NCI-H2029 (cell line): ENCODE measurements around the gene BRSK2.
"Not testable (repeated sequence)": the region's sequence is repeated elsewhere in the genome, so short reads cannot be mapped to it uniquely, and the experiment has no call there.

Experiments used
- DNase-seq: peaks from one replicate; lab custom pipeline; 2025; lab: John Stamatoyannopoulos, UW

Gene BRSK2

DNA sequence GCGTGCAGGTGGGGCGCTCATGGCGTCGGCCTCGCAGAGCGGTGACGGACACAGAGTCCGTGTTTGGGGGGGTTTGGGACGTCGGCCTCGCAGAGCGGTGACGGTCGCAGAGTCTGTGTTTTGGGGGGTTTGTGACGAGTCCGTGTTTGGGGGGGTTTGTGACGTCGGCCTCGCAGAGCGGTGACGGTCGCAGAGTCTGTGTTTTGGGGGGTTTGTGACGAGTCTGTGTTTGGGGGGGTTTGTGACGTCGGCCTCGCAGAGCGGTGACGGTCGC, 20.1 kb downstream of the BRSK2 start:
- not testable (repeated sequence) for DNase-seq

DNA sequence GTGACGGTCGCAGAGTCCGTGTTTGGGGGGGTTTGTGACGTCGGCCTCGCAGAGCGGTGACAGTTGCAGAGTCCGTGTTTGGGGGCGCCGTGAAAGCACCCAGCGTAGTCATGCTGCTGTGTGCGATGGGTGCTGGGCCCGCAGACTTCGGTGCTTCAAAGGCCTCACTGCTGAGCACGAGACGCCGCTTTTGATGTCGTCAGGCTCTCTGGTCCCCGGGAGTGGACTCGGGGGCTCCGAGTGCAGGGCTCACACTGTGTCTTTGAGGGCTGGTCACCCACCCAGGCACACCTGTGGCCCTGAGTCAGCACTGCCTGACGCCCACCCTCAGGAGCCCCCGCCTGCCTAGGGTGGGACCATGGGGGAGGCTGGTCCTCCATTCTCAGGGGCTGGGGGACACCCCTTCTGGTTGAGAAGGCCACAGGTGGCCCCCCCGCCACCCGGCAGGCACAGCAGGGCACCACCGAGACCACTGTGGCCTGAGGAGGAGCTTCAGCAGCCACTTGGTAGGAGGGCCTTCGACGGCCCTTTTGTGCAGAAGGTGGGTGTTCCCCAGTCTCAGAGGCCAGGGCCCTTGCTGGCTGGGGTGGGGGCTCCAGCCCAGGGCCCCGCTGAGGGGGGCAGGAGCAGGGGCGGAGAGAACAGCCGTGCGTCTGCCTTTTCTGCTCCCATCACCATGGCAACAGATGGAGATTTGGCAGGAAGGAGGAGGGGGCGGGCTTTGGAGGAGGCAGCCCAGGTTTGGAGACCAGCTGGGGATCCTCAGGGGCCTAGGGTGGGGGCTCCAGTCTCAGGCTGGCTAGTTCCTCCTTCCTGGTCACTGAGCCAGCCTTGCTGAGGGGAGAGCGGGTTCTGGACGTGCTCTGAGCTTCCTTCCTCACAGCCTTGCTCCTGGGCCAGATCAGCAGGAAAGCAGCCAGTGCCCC, 20.9 kb downstream of the BRSK2 start:
- no peak for DNase-seq

DNA sequence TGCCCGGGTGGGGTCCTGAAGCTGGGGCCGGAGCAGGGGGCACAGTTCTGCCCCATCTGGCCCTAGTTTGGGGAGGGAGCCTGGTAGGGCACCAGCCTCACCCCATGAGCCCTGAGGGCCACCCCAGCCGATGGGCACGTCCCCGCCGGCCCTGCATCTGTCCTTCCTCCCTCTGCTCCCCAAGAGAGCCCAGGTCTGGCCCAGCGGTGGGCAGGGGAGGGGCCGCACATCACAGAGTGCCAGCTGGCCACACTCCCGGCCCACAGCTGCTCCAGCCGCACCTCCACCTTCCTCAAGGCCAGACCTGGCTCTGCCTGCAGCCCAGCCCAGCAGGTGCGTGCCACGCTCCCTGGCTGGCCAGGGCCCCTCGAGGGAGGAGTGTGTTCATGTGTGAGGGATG, 21.6 kb downstream of the BRSK2 start:
- no peak for DNase-seq

DNA sequence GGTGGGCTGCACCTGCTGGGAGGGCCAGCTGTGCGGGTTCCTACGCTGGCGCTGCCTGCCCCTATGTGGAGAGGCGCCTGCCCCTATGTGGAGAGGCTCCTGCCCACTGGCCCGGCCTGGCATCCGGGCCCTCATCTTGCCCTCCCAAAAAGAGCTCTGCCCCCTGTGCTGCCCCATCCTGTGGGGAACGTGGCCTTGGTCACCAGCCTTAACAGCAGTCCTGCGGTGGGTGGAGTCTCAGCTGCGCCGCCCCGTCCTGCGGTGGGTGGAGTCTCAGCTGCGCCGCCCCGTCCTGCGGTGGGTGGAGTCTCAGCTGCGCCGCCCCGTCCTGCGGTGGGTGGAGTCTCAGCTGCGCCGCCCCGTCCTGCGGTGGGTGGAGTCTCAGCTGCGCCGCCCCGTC, 22.0 kb downstream of the BRSK2 start:
- DNase-seq, result not testable (repeated sequence)

DNA sequence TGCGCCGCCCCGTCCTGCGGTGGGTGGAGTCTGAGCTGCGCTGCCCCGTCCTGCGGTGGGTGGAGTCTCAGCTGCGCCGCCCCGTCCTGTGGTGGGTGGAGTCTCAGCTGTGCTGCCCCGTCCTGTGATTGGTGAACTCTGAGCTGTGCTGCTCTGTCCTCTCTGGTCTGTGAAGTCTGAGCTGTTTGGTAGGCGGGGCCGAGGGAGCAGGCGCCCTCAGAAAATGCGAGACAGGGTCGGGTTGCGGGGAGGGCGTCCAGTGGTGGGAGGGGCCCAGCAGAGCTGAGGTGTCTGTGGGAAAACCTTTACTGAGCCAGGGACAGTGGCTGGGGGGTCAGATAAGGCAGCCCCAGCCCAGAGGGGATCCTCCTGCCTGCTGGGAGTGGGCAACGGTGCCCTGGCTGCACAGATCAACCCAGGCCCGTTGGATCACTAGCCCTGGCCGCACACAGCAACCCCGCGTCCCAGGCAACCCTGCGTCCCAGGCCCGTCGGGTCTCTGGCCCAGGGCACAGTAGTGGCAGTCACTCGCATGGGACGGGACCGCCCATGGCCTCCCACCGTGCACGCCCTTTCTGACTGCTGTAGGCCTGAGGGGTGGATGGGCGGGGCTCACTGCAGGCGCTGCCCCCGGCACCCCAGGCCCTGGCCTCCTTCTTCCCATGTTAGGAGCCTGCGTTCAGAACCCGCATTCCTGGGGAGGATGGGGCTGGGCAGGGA, 22.8 kb downstream of the BRSK2 start:
- no peak for DNase-seq

DNA sequence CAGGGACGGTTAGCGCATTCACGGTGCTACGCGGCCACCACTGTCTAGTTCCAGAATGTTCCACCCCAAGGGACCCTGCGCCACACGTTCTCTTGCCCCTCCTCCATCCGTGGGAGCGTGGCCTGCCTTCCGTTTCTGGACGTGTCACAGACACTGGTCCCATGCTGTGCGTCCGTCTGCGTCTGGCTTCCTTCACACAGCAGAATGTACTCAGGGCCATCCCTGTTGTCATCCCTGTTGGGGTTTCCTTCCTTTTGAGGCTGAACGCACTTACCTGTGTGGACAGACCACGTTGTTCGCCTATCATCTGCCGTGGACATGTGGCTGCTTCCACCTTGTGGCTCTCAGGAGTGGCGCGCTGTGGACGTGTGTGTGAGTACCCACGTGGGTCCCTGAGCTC, 24.9 kb downstream of the BRSK2 start:
- no peak for DNase-seq

DNA sequence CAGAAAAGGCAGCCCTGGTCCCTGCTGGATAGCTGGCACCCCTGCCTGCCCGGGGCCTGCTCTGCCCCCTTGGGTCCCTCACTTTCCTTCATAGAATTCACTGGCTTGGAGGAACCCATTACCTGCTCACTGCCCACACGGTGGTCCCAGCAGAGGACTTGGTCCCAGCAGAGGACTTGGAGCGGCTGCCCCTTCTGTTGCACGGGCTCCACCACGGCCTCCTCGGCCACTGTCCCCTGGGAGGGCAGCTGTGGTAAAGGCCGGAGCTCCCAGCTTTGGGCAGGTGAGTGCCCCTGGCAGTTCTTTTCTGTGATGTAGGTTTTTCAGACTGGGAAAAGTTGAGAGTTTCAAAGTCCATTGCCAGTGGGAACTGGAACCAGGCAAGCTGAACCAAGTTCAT, 25.9 kb downstream of the BRSK2 start:
- DNase-seq, result no peak

DNA sequence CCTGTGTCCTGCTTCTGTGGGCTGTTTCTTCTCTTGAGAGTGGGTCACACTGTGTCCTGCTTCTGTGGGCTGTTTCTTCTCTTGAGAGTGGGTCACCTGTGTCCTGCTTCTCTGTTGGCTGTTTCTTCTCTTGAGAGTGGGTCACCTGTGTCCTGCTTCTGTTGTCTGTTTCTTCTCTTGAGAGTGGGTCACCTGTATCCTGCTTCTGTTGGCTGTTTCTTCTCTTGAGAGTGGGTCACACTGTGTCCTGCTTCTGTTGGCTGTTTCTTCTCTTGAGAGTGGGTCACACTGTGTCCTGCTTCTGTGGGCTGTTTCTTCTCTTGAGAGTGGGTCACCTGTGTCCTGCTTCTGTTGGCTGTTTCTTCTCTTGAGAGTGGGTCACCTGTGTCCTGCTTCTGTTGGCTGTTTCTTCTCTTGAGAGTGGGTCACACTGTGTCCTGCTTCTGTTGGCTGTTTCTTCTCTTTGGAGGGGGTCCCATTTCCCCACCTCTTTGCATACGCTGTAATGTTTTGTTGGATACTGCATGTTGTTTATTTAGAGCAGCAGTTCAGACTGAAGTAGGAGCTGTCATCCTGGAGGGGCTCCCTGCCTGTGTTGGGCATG, 28.6 kb downstream of the BRSK2 start:
- not testable (repeated sequence) for DNase-seq

DNA sequence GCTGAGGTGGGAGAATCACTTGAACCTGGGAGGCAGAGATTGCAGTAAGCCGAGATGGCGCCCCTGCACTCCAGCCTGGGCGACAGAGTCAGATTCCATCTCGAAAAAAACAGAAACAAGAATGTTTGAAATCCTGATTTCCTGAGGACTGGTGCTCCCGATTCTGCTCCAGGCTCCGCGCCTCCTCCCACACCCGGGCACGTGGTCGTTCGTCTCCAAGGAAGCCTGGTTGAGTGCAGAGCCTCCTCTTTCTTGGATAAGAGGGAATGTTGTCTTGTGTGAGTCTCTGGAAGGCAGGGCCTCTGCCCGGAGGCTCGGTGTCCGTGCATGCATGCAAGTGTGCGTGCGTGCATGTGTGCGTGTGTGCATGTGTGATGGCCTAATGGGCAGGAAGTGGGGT, 30.1 kb downstream of the BRSK2 start:
- DNase-seq, result no peak

DNA sequence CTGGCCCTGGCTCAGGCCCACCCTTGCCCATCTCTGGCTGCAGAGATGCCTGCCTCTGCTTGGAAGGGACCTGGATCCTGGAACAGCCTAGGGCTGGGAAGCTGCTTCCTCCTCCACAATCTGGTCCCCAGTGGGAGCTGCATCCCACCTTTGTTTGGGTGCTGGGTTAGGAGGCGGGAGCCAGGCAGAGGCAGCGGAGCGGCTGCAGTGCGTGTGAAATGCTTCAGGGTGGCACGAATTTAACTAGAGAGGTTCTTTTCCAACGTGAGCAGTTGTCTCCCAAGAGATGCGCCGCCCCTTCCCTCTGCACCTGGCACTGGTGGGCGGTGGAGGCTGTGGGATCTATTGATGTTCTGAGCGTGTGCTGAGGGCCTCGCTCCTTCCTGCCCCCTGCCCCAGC, 31.6 kb downstream of the BRSK2 start:
- DNase-seq, result no peak

DNA sequence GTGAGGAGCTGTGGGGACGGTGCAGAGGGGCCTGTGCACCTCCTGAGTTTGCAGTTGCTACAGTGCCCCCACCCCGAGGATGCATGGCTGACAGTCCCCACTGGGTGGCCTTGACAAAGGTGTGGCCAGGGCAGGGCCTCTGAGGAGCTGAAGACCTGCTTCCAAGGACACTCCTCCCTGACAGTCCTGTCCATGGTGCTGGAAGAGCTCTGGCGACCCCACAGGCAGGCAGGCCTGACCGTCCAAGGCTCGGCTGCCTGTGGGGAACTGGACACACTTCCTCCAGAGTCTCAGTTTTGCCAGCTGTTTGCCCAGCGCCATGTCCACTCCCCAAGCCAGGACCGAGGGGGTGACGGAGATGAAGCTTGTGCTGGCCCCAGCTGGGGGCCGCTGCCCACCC, 32.7 kb downstream of the BRSK2 start:
- DNase-seq, result no peak

DNA sequence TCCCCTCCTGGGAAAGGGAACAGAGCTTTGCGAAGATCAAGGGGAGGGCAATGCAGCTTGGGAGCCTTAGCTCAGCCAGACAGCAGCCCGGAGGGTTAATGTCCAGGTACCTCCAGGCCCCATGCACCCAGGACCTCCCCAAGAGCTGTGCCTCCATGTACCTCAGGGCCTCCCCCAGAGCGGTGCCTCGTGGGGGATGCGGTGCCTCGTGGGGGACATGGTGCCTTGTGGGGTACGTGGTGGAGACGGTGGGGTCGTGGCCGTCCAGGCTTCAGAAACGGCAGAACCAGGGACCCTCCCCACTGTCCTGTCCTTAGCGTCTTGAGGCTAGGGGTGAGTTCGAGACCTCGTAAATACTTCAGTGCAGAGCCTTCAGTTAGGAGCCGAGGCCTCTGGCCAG, 33.2 kb downstream of the BRSK2 start:
- no peak for DNase-seq

DNA sequence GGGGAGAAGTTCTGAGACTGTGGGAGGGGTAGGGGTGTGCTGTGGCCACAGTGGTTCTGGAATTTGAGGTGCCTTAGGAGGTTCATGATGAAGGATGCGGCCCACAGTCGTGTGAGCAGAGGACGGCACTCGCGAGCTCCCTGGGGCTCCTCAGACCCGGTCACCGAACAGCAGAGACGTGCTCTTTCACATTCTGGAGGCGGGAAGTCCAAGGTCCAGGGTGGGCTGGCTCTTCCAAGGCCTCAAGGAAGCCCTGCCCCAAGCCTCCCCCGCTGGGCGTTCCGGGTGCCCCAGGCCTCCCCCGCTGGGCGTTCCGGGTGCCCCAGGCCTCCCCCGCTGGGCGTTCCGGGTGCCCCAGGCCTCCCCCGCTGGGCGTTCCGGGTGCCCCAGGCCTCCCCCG, 33.7 kb downstream of the BRSK2 start:
- not testable (repeated sequence) for DNase-seq

DNA sequence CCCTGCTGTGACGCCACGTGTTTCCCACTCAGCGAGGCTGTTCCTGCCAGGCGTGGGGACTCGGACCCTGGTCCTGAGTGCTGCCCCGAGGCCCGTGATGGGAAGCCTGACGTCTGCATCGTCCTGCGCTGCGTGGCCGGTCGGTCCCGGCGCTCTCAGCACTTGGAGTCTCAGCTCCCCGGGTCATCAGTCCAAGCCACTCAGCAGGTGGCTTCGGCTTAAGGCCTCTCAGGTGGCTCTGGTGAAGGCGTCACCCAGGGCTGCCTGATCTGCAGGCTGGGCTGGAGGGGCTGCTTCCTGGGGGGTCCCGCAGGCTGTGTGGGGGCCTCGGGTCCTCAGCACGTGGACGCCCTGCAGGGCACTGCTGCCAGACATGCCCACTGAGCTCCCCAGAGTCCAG, 35.3 kb downstream of the BRSK2 start:
- no peak for DNase-seq

DNA sequence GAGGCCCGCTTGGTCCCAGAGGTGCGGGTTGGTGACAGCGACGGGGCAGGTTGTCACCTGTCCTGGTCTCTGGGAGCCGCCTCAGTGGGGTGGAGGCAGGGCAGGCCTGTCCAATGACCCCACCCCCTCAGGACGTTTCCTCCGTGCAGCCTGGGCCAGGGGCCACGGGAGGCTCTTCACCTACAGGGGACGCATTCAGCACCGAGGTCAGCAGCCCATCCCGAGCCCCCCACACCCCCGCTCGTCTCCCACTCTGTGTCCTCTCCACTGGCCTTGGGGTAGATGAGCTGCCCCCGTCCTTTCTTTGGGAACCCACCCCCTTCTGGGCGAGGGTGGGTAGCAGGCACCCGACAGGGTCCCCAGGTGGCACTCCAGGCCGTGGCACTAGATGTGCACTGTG, 35.7 kb downstream of the BRSK2 start:
- no peak for DNase-seq

DNA sequence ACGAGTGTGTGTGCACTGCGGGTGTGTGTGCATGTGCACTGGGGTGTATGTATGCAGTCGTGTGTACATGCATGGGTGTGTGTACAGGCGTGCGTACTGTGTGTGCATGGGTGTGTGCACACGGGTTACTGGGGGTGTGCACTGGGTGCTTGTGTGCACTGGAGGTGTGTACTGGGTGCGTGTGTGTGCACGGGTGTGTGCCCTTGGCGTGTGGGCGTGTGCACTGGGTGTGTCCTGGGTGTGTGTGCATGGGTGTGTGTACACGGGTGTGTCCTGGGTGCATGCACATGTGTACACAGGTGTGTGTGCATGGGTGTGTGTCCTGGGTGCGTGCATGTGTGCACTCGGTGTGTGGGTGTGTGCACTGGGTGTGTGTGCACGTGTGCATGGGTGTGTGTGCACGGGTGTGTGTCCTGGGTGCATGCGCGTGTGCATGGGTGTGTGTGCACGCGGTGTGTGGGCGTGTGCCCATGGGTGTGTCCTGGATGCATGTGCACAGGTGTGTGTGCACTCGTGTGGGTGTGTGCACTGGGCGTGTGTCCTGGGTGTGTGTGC, 39.1 kb downstream of the BRSK2 start:
- DNase-seq, result no peak

DNA sequence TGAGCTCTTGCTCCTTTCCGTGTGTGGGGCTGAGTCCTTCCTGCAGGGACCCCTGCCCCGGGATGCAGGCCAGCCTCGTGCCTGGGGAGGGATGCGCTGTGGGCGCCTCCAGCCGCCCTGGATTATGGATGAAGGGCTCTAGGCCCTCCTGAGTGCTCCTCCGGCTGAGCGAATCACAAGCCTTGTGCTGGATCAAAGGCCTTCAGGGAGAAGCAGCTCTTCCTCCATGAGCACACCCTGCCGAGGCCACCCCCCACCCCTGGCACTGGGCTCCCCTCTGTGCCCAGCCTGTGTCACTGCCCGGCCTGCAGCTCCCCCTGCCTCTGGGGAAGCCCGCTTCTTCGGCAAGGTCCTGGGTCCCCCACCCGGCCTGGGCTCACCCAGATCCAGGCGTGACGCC, 43.8 kb downstream of the BRSK2 start:
- no peak for DNase-seq

DNA sequence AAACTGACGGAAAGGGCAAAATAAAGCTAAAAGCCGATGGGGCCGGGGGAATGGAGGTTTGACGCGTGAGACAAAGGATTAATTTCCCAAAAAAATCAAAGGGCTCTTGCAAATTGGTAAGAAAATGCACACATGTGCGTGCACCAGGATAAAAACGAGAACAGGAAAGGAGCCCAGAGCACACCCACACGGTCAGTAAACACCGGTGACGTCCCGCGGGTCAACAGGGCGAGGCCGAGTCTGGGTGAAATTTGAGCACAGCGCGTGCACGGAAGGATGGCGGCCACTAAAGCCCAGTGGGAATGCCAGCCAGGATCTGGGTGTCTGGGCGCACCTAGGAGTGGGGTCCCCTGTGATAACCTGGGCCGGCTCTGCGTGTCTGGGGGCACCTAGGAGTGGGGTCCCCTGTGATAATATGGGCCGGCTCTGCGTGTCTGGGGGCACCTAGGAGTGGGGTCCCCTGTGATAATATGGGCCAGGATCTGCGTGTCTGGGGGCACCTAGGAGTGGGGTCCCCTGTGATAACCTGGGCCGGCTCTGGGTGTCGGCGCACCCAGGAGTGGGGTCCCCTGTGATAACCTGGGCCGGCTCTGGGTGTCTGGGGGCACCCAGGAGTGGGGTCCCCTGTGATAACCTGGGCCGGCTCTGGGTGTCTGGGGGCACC, 44.4 kb downstream of the BRSK2 start:
- no peak for DNase-seq

DNA sequence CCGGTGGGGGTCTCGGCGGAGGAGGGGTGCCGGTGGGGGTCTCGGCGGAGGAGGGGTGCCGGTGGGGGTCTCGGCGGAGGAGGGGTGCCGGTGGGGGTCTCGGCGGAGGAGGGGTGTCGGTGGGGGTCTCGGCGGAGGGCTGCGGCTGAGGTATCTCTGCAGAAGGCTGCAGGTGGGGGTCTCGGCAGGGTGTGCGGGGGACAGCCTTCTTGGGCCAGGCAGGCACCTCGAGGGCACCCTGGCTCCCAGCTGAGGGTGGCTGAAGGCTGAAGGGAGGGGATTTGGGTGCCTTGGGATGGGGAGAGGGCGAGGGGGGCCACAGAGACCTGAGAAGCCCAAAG, 45.7 kb downstream of the BRSK2 start:
- not testable (repeated sequence) for DNase-seq

DNA sequence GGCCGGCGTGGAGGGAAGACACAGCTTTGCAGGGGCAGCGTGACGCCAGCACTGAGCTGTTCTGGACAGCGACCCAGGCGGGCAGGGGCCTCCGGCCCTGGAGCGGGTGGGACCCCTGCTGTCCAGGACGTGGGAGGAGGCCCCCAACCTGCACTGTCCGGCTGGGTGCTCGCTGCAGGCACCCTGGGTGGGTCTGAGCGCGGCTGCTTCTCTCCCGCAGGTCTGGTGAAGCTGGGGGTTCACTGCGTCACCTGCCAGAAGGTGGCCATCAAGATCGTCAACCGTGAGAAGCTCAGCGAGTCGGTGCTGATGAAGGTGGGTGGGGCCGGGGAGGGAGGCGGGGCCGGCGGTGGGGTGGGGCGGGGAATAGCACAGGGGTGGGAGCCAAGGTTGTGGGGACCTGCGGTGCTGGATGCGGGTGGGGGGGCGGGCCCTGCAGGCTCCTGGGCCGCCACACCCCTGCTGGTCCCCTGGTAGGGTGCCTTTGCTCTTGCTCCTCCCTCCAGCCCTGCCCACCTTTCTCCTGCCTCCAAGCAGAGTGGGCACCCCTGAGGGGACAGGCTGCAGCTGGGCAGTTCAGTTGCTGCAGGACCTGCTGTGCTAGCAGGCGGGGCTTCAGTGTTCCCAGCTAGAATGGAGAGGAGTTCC, 46.2 kb downstream of the BRSK2 start:
- no peak for DNase-seq

DNA sequence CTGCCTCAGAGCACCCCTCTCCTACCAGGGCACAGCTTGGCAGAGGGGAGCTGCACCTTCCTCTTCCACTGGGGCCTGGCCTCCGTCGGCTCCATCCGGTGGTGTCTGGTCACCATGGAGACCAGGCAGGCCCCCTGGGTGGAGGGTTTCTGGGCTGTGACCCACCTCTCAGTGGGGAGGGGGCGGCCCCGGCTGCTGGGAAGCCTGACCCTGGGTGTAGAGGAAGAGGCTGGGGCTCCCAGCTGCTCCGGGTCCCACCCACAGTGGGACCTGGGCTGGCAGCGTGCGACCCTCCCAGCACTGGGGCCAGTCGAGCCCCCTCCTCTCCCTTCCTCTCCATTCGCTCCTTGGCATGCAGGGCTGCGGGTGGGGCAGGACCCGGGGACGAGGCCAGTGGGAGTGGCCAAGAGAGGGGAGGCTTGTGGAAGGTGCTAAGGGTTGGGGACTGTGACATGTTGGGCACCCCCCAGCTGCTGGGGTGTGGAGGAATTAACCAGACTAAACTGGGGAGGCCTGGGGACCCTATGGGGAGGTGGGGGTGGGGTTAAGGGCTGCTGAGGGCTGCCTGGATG, 46.8 kb downstream of the BRSK2 start:
- no peak for DNase-seq

DNA sequence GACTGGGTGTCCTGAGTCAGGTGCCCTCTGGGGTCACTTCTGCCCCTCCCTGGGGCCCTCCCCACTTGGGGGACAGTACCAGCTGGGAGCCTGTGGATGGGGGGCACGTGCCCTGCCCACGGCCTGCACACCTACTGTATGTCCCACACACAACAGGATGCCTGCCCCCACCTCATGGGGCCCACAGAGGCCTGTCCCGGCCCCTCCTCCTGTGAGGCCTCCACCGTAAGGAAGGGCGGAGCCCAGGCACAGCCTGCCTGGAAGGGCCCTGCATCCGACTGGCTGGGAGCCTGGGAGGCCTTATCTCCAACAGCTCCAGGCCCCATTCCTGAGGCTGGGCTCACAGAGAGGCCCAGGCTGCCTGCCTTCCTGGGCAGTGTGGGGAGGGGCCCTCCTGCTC, 47.8 kb downstream of the BRSK2 start:
- no peak for DNase-seq
